SJSA1 (cell line): ENCODE measurements around the gene SYPL2. TPM values are rescaled to one million over a fixed set of nuclear protein-coding genes. Genes with fewer than 3 reads are reported as not detected.

Experiments
- DNase-seq, 2 experiments: peaks; one replicate each; pipeline ENCODE4 v3.0.0-alpha.2; 2015 to 2020; ENCODE audit warnings: low spot score in 2 of 2, low read depth in 1 of 2
- H3K27ac ChIP-seq: fragments of 250-450 bp; sonication (Bioruptor Pico); 2 replicates; pipeline ENCODE4 v1.5.1; 2020; ENCODE audit warnings: mild to moderate bottlenecking, moderate library complexity
- H3K27me3 ChIP-seq: fragments of 250-450 bp; sonication (Bioruptor Pico); replicated peaks from 2 replicates; pipeline ENCODE4 v1.5.1; 2020; ENCODE audit warnings: mild to moderate bottlenecking, moderate library complexity
- H3K36me3 ChIP-seq: fragments of 250-450 bp; sonication (Bioruptor Pico); 2 replicates; pipeline ENCODE4 v1.5.1; 2020; ENCODE audit warnings: mild to moderate bottlenecking
- H3K4me1 ChIP-seq: fragments of 250-450 bp; sonication (Bioruptor Pico); replicated peaks from 2 replicates; pipeline ENCODE4 v1.6.1; 2021; ENCODE audit warnings: mild to moderate bottlenecking
- H3K4me3 ChIP-seq: fragments of 250-450 bp; sonication (Bioruptor Pico); 2 replicates; pipeline ENCODE4 v1.5.1; 2020; ENCODE audit warnings: mild to moderate bottlenecking
- H3K9me3 ChIP-seq: fragments of 250-450 bp; sonication (Bioruptor Pico); replicated peaks from 2 replicates; pipeline ENCODE4 v1.5.1; 2020; ENCODE audit warnings: mild to moderate bottlenecking
- total RNA-seq: library from RNA; depleted of rRNA; stranded (reverse); fragments of >200 nt; shearing (Covaris generic); gene quantifications from 2 replicates; pipeline ENCODE4 v1.2.3, GENCODE V29; 2014; rRNA removed

The SYPL2 gene
- total RNA-seq, 1 experiment from 2014 or later = 0.11 TPM

DNA sequence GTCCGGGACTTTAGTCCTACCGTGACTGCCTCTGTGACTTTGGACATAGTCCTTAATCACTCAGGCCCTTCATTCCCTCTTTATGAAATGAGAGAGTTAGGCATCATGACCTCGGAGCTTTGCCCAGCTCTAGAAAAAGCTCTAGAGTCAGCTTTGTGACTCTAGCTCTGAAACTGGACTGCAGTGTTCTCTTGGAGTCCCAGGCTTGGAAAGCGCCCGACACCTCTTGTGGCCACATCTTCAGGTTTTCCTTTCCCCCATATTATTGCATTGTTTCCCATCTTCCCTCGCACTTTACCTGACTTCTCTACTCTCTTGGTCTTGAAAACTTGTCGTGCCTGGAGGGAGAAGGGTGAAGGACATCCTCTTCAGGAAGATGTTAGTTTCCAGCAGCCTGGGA is 55.7 kb downstream of the SYPL2 start:
- peaks cover 1% of the 10 kb centered on the region; the same call in 1 of the 2 replicates for H3K27me3 ChIP-seq
- H3K36me3 ChIP-seq = no peaks in the 10 kb centered on the region
- H3K4me3 ChIP-seq = no peak overlapping the region
- DNase-seq = no peak
- no peak overlapping the region for H3K27ac ChIP-seq
- H3K4me1 ChIP-seq = no peaks in the 10 kb centered on the region
- no peaks in the 10 kb centered on the region for H3K9me3 ChIP-seq

DNA sequence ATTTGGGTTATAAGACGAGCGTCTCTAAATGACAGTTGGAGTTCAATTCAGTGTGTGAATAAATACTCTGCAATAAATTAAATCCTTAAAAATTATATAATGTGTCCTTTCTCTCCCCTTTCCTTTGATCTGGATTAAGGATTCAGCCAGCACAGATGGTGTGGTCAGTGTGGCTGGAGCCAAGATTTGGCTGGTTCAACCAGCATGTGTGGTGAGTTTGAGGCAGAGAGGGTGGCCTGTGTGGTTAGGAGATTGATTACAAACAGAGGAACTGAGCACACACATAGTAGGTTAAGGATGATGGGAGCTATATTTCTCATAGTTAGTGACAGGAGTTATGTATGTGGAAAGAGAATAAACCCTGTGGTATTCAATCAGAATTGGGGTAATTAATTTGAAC is 57.4 kb downstream of the SYPL2 start:
- Histone ChIP-seq H3K4me3 (no peak overlapping the region), H3K27ac (no peak overlapping the region), H3K9me3 (no peaks in the 10 kb centered on the region), H3K27me3 (peaks cover 5% of the 10 kb centered on the region; the same call in 1 of the 2 replicates), H3K36me3 (no peaks in the 10 kb centered on the region), H3K4me1 (no peaks in the 10 kb centered on the region)
- no peak for DNase-seq

DNA sequence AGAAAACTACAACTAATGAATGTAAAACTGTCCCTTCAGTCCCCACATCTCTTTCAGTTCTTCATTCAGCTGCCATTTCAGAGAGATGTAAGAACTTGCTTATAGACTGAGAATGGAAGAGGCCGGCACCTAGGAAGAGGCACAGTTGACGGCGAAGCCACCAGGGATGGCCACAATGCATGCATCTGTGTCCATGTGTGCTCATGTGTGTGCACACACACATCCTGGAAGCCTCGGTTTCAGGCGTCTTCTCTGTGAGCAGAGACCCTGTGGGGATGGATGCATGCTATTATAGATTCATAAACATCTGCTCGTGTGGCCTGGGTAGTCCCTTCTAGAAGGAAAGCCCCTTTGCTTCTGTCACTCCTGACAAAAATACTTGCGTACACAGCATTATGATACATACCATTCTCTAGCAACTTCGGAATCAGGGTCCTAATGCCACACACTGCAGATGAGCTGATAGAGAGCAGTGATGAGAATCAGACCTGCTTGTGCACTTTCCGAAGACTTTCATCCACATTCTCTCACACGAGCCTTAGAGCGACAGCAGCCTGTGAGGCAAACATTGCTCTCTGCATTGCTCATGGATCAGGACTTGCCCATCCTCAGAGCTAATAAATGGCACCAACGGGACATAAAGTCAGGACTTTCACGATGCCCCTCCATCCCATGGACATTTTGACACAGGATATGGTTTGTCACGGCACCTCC is 60.9 kb downstream of the SYPL2 start:
- no peak overlapping the region for H3K27ac ChIP-seq
- peaks cover under 1% of the 10 kb centered on the region for H3K4me1 ChIP-seq
- H3K4me3 ChIP-seq = no peak overlapping the region
- no peak for DNase-seq
- no peaks in the 10 kb centered on the region for H3K36me3 ChIP-seq
- H3K27me3 ChIP-seq = peaks cover 5% of the 10 kb centered on the region; the same call in 1 of the 2 replicates
- no peaks in the 10 kb centered on the region for H3K9me3 ChIP-seq

DNA sequence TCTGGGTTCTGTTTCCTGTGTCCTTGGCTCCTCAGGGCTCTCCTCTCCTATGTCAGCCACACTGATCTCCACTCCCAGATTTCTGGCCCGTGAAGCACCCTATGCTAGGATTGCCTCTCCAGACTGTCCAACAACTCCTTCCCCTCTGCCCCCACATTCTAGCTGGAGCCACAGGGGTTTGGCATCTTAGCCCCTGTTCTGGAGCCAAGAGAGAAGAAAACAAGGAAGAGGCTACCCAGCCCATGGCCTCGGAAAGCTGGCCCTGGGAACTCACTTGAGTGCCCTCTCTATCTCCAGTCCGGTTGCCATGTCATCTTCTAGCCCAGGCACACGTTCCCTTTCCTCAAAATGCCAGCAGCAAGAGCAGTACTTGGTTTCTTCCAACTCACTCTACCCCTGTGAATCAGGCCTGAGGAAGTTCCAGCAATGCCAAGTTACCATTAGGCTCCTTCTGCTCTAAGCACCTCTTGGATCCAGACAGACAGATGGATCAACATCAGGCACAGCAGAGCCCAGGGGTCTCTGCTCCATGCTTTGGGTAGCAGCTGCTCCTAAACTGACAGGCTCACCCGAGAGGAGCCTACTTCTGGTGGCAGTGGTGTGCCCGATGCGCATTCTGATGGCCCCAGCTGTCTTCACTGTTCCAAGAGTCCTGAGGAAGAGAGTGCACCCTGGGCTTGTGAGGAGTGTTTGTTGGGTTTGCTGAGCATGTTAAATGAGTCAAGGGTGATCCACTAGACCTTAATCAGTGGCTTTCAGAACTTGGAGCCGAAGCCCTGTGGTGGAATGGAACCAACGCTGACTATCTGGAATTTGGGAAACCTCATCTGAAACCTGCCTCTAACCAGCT is 61.7 kb downstream of the SYPL2 start:
- H3K27ac ChIP-seq = no peak overlapping the region
- DNase-seq = no peak
- no peaks in the 10 kb centered on the region for H3K9me3 ChIP-seq
- H3K4me3 ChIP-seq = no peak overlapping the region
- no peaks in the 10 kb centered on the region for H3K36me3 ChIP-seq
- H3K27me3 ChIP-seq = peaks cover 5% of the 10 kb centered on the region; the same call in 1 of the 2 replicates
- H3K4me1 ChIP-seq = peaks cover 5% of the 10 kb centered on the region

DNA sequence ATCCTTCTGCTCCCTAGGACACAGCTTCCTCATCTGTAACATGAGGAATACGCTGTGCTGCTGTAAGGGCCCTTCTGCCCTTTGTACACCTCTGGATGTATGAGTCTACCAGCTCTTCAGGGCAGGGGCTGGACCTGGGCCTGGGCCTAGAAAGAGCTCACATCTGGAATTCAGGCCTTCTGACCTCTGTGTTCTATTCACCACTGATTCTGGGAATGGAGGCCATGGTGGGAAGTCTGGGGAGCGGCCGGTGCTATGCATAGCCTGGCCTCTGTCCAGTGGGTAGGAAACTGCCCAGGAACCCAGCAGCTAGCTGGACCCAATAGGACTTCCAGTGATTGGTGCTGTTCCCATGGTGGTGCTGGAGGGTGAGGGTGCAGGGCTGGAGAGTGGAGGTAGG is 62.4 kb downstream of the SYPL2 start:
- Histone ChIP-seq H3K27ac (no peak overlapping the region), H3K9me3 (no peaks in the 10 kb centered on the region), H3K4me3 (no peak overlapping the region), H3K27me3 (peaks cover 5% of the 10 kb centered on the region; the same call in 1 of the 2 replicates), H3K36me3 (no peaks in the 10 kb centered on the region), H3K4me1 (peaks cover 5% of the 10 kb centered on the region)
- no peak for DNase-seq

DNA sequence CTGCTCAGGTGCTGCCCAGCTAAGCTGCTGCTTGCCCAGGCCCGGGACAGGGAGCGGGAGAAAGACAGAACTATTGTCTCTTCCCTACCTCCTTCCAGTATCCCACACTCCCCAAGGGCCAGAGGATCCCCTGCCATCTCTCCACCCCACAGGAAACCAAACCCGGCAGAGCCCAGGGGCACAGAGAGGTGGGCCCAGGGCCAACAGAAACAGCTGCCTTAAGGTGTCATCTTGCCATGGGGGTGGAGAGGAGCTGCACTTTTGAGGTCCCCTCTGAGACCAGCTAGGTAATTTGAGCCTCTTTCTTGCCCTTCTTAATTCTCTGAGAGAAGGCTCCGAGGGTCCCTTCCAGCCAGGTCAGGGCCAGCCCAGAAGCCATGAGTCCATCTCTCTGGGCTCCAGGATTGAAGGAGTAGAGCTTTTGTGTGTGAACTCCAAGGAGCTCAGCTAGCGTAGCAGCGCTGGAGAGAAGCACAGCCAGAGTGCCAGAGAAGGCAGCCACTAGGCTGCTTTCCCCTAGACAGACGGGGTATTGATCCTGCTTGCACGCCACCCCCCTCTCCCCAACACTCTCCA is 63.6 kb downstream of the SYPL2 start:
- no peak for DNase-seq
- H3K9me3 ChIP-seq = no peaks in the 10 kb centered on the region
- H3K4me3 ChIP-seq = no peak overlapping the region
- H3K4me1 ChIP-seq = peaks cover 5% of the 10 kb centered on the region
- H3K36me3 ChIP-seq = no peaks in the 10 kb centered on the region
- H3K27ac ChIP-seq = no peak overlapping the region
- peaks cover 5% of the 10 kb centered on the region; the same call in 1 of the 2 replicates for H3K27me3 ChIP-seq

DNA sequence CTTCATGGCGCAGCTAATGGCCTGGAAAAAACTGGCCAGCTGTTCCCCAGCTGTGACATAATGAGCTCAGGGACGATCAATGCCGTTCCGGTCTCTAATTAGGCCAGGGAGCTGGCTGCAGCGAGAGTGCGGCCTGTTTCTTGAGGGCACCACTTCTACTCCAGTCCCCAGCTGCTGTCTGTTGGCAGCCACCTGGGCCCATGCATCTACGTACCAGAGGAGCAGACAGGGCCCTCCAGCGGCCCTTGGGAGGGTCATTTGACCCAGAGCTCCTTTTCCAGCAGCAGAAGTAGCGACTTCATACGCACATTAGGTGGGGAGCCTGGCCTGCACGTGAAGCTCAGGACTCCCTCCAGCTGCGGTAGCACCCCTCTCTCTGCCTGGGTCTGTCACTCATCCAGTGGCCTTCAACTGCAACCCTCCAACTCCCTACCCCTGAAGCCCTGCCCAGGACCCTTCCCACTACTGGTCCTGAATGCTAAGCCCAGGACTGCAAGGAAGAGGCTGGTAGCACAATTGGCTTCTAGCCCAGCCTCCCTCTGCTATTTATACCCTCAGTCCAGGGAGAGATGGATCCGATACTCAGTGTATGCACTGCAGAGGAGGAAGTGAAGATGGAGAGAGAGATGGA is 64.2 kb downstream of the SYPL2 start:
- Histone ChIP-seq H3K4me1 (peaks cover 5% of the 10 kb centered on the region), H3K36me3 (no peaks in the 10 kb centered on the region), H3K4me3 (no peak overlapping the region), H3K9me3 (no peaks in the 10 kb centered on the region), H3K27ac (no peak overlapping the region), H3K27me3 (peaks cover 5% of the 10 kb centered on the region; the same call in 1 of the 2 replicates)
- no peak for DNase-seq

DNA sequence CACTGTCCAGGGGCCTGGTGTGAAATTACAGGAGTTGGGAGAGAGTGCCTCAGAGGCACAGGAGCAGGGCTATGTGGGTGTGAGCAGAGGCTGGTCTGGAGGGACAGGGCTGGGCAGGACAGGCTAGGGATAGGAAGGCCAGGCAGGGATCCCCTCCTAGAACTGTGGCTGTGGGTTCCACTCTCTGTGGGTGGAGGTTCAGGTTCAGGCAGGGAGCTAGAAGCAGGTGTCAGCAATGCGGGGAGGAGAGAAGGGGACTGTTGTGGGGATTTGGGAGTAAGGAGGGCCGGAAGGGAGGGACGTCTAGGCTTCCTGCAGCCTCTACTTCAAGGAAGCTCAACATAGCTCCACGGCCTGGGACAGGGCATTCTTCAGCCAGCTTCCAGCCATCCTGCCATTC is 65.0 kb downstream of the SYPL2 start:
- Histone ChIP-seq H3K36me3 (no peaks in the 10 kb centered on the region), H3K4me1 (peaks cover 5% of the 10 kb centered on the region), H3K4me3 (no peak overlapping the region), H3K27me3 (peaks cover 5% of the 10 kb centered on the region; the same call in 1 of the 2 replicates), H3K9me3 (no peaks in the 10 kb centered on the region), H3K27ac (no peak overlapping the region)
- DNase-seq = no peak

Other genes starting within 250 kb of the SYPL2 start
- gene CELSR2, start 217.0 kb upstream of the SYPL2 start, total RNA-seq = 0.11 TPM in 1 of 2 replicates, not detected in the other
- gene PSRC1, start 183.4 kb upstream of the SYPL2 start, total RNA-seq = 94.1 and 137 TPM in 2 replicates
- gene MYBPHL, start 159.5 kb upstream of the SYPL2 start, total RNA-seq = not detected in 2 replicates
- 7.7 and 11.2 TPM in 2 replicates for gene SORT1, start 68.6 kb upstream of the SYPL2 start, total RNA-seq
- gene PSMA5, start 40.1 kb upstream of the SYPL2 start, total RNA-seq = 104 and 107 TPM in 2 replicates
- 4.1 and 5.7 TPM in 2 replicates for gene ATXN7L2, start 17.4 kb downstream of the SYPL2 start, total RNA-seq
- 3.5 and 5.5 TPM in 2 replicates for gene CYB561D1, start 27.5 kb downstream of the SYPL2 start, total RNA-seq
- 0.41 and 0.55 TPM in 2 replicates for gene AMIGO1, start 43.2 kb downstream of the SYPL2 start, total RNA-seq
- 0.34 TPM in 1 of 2 replicates, not detected in the other for gene GPR61, start 73.3 kb downstream of the SYPL2 start, total RNA-seq
- 13.1 and 17.9 TPM in 2 replicates for gene GNAI3, start 82.1 kb downstream of the SYPL2 start, total RNA-seq
- 0.16 TPM in 1 of 2 replicates, not detected in the other for gene GNAT2, start 153.1 kb downstream of the SYPL2 start, total RNA-seq
- 47.6 and 49.2 TPM in 2 replicates for gene AMPD2, start 153.3 kb downstream of the SYPL2 start, total RNA-seq
- gene GSTM4, start 189.6 kb downstream of the SYPL2 start, total RNA-seq = 18.8 and 26.7 TPM in 2 replicates
- gene GSTM2, start 201.5 kb downstream of the SYPL2 start, total RNA-seq = 4.1 and 19.3 TPM in 2 replicates
- 19.0 and 26.8 TPM in 2 replicates for gene GSTM1, start 221.3 kb downstream of the SYPL2 start, total RNA-seq
- not detected in 2 replicates for gene GSTM5, start 245.7 kb downstream of the SYPL2 start, total RNA-seq